Activated naive CD4-positive, alpha-beta T cell treated with anti-CD3 and anti-CD28 coated beads for 36 hours (primary cell): ENCODE results near the gene GCH1. TPM values are rescaled to one million over a fixed set of nuclear protein-coding genes. Genes with fewer than 3 reads are reported as not detected.

Source experiments
- microRNA-seq: library from miRNA; unstranded; fragments of <30 nt; microRNA quantifications from one replicate; pipeline ENCODE4 v1.2.0, GENCODE V29; 2022; ENCODE audit warnings: borderline microRNAs expressed, borderline replicate concordance
- total RNA-seq, 2 experiments: library from RNA; stranded (reverse); gene quantifications; one replicate each; pipeline ENCODE4 v1.2.3, GENCODE V29; 2021

Gene GCH1
- total RNA-seq, 2 experiments from 2014 or later, result 56.8 to 57.3 TPM

Small RNAs within 50 kb of the gene (microRNA-seq; reads per million reads assigned to microRNA genes)
- gene MIR4308, result not detected

Other genes starting within 250 kb of the GCH1 start
- gene WDHD1, start 124.3 kb upstream of the GCH1 start, total RNA-seq, result 10 to 100 TPM; 61.1 to 62.9 TPM
- 10 to 100 TPM; 17.7 to 17.9 TPM for gene SOCS4, start 124.4 kb upstream of the GCH1 start, total RNA-seq
- 10 to 100 TPM; 78.2 to 83.4 TPM for gene MAPK1IP1L, start 148.8 kb upstream of the GCH1 start, total RNA-seq
- gene LGALS3, start 226.4 kb upstream of the GCH1 start, total RNA-seq, result 1 to 10 TPM; 1.1 to 1.3 TPM